ENCODE measurements around the gene TMEM30B.

TMEM30B gene

GRCh38 chr14:61298824-61299223, 17.7 kb upstream of the TMEM30B start:
- DNase-seq = no peak

GRCh38 chr14:61297581-61297980, 16.4 kb upstream of the TMEM30B start:
- DNase-seq = no peak

GRCh38 chr14:61296719-61297502, 15.8 kb upstream of the TMEM30B start:
- DNase-seq = no peak

- DNase-seq = no peak
Observed at GRCh38 chr14:61296151-61296550, 15.0 kb upstream of the TMEM30B start.

GRCh38 chr14:61290701-61291100, 9.6 kb upstream of the TMEM30B start:
- no peak for DNase-seq

GRCh38 chr14:61288720-61289119, 7.6 kb upstream of the TMEM30B start:
- DNase-seq = no peak

GRCh38 chr14:61288228-61288627, 7.1 kb upstream of the TMEM30B start:
- no peak for DNase-seq

- DNase-seq = no peak
Observed at GRCh38 chr14:61287196-61287595, 6.1 kb upstream of the TMEM30B start.

GRCh38 chr14:61285364-61285763, 4.2 kb upstream of the TMEM30B start:
- DNase-seq = no peak

- DNase-seq = no peak
Observed at GRCh38 chr14:61284001-61284400, 2.9 kb upstream of the TMEM30B start.

GRCh38 chr14:61282746-61283145, 1.6 kb upstream of the TMEM30B start:
- DNase-seq = no peak

- no peak for DNase-seq
Observed at GRCh38 chr14:61281948-61282275, 774 bp upstream of the TMEM30B start.

- DNase-seq = peak; percentile 47
Observed at GRCh38 chr14:61280526-61281185, 482 bp downstream of the TMEM30B start.

GRCh38 chr14:61280092-61280525, 1.0 kb downstream of the TMEM30B start:
- DNase-seq = no peak

- DNase-seq = no peak
Observed at GRCh38 chr14:61279082-61279481, 2.1 kb downstream of the TMEM30B start.

GRCh38 chr14:61277784-61278183, 3.4 kb downstream of the TMEM30B start:
- DNase-seq = no peak

GRCh38 chr14:61277232-61277631, 3.9 kb downstream of the TMEM30B start:
- DNase-seq = no peak

- no peak for DNase-seq
Observed at GRCh38 chr14:61271552-61271951, 9.6 kb downstream of the TMEM30B start.

- DNase-seq = no peak
Observed at GRCh38 chr14:61270714-61271113, 10.4 kb downstream of the TMEM30B start.

- peak; percentile 39 for DNase-seq
Observed at GRCh38 chr14:61269321-61270083, 11.6 kb downstream of the TMEM30B start.

- no peak for DNase-seq
Observed at GRCh38 chr14:61268812-61269211, 12.3 kb downstream of the TMEM30B start.

GRCh38 chr14:61266891-61267740, 14.0 kb downstream of the TMEM30B start:
- no peak for DNase-seq

GRCh38 chr14:61266436-61266835, 14.7 kb downstream of the TMEM30B start:
- DNase-seq = no peak

Data from 8988T (cell line).